CD4-positive, CD25-positive, alpha-beta regulatory T cell (primary cell): ENCODE measurements around the gene TNRC18. TPM values are rescaled to one million over a fixed set of nuclear protein-coding genes. Genes with fewer than 3 reads are reported as not detected.
A peak's percentile ranks its signal among the peaks of the same experiment; 100 is the strongest.

Source experiments
- ATAC-seq, 2 donors: fragments of 150-1000 bp; cut with Tn5 transposase; one replicate each; pipeline ENCODE4 v1.10.0; 2021; ENCODE audit warnings: low read depth in 2 of 2, moderate number of reproducible peaks in 2 of 2, moderate library complexity in 1 of 2
- DNase-seq, 3 donors: peaks; one replicate each; pipeline versions ENCODE4 v3.0.0 to v3.0.0-alpha.2; 2012 to 2022; ENCODE audit warnings: mixed read lengths in 1 of 3
- H3K27ac ChIP-seq: one replicate; pipeline ENCODE4 v1.7.0; 2013; ENCODE audit warnings: mild to moderate bottlenecking, low read length; ENCODE audit not compliant: insufficient read depth, poor library complexity, severe bottlenecking
- H3K27me3 ChIP-seq: one replicate; pipeline ENCODE4 v1.7.0; 2013; ENCODE audit warnings: low read length; ENCODE audit not compliant: control insufficient read depth, insufficient read depth
- H3K36me3 ChIP-seq: one replicate; pipeline ENCODE4 v1.7.0; 2013; ENCODE audit warnings: mild to moderate bottlenecking, low read length, moderate library complexity; ENCODE audit not compliant: control insufficient read depth, insufficient read depth
- H3K4me1 ChIP-seq: 2 replicates; pipeline ENCODE4 v1.7.0; 2013; ENCODE audit warnings: mild to moderate bottlenecking, low read length; ENCODE audit not compliant: insufficient read depth, control insufficient read depth, poor library complexity, severe bottlenecking
- H3K4me3 ChIP-seq: one replicate; pipeline ENCODE4 v1.7.0; 2013; ENCODE audit warnings: low read depth, mild to moderate bottlenecking, low read length, moderate library complexity
- H3K9me3 ChIP-seq, 2 experiments: 1 replicate in 1 of 2; 2 replicates in 1 of 2; pipeline ENCODE4 v1.7.0; 2013; ENCODE audit warnings: low read length in 2 of 2, mild to moderate bottlenecking in 1 of 2, moderate library complexity in 1 of 2; ENCODE audit not compliant: control insufficient read depth in 2 of 2
- H3K27ac Mint-ChIP-seq, 3 donors: one replicate each; pipeline ENCODE4 v1.8.0; 2020 to 2022; ENCODE audit warnings: mild to moderate bottlenecking in 3 of 3, mixed read lengths in 3 of 3, moderate library complexity in 2 of 3
- H3K27me3 Mint-ChIP-seq: one replicate; pipeline ENCODE4 v1.8.0; 2022; ENCODE audit warnings: mild to moderate bottlenecking, mixed read lengths
- H3K36me3 Mint-ChIP-seq: one replicate; pipeline ENCODE4 v1.8.0; 2020; ENCODE audit warnings: mixed read lengths
- H3K4me1 Mint-ChIP-seq, 4 donors: one replicate each; pipeline ENCODE4 v1.8.0; 2020 to 2022; ENCODE audit warnings: mixed read lengths in 4 of 4, mild to moderate bottlenecking in 1 of 4
- H3K4me3 Mint-ChIP-seq, 4 donors: one replicate each; pipeline ENCODE4 v1.8.0; 2020 to 2022; ENCODE audit warnings: mild to moderate bottlenecking in 4 of 4, mixed read lengths in 4 of 4, moderate library complexity in 3 of 4
- H3K9me3 Mint-ChIP-seq, 7 donors: one replicate each; pipeline ENCODE4 v1.8.0; 2020 to 2022; ENCODE audit warnings: mixed read lengths in 7 of 7, mild to moderate bottlenecking in 3 of 7, moderate library complexity in 2 of 7
- polyA plus RNA-seq, 4 donors: library from polyadenylated mRNA; unstranded; fragments of 300-500 nt; fragmentation: Illumina TruSeq; gene quantifications; one replicate each; pipeline ENCODE4 v1.2.3, GENCODE V29; 2021
- total RNA-seq: library from RNA; stranded (reverse); gene quantifications from one replicate; pipeline ENCODE4 v1.2.3, GENCODE V29; 2022

TNRC18 gene
- total and polyA plus RNA-seq, 5 donors from 2014 or later, result 0.17 to 80.1 (median 0.60) TPM

DNA sequence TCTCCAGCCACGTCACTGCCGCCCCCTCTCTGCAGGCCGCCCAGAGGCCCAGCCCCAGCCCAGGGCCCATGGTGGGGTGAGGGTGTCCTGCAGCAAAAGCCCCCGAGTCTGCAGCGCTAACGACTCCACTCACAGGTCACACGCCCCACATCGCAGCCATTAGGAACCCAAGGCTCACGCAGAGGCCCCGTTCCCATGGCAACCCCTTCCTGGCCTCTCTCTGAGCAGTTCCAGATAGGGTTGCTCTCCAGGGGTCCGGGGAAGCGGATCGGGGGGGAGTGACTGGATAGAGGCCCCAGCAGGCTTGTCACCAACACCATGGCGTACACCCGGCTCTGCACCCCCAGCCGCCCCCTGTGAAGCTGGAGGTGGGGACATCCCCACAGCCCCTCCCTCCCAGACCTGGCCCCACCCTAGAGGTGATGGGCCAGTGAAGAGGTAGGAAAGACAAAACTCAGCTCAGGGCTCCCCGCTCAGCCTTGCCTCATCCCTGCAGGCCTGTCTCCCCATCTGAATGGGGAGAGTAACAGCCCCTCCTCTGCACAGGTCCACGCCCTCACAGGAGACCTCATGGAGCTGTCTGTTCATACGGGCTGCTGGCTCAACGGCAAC, 41.2 kb downstream of the TNRC18 start:
- DNase-seq, result no peak
- Mint-ChIP-seq H3K9me3 (no peaks in the 10 kb centered on the region), H3K27me3 (no peaks in the 10 kb centered on the region), H3K4me3 (peak overlapping the region in 2 of 4 donors; percentile 38 to 75), H3K36me3 (peaks cover 7% of the 10 kb centered on the region), H3K27ac (peak overlapping the region in 1 of 3 donors; percentile 65), H3K4me1 (peaks cover 0 to 50% (median 17%) of the 10 kb centered on the region in 4 donors)
- H3K9me3 ChIP-seq, result no peaks in the 10 kb centered on the region
- peaks cover 24% of the 10 kb centered on the region for H3K4me1 ChIP-seq
- no peaks in the 10 kb centered on the region for H3K27me3 ChIP-seq
- H3K27ac ChIP-seq, result no peak overlapping the region
- no peak for ATAC-seq
- H3K36me3 ChIP-seq, result peaks cover 21% of the 10 kb centered on the region
- H3K4me3 ChIP-seq, result no peak overlapping the region

DNA sequence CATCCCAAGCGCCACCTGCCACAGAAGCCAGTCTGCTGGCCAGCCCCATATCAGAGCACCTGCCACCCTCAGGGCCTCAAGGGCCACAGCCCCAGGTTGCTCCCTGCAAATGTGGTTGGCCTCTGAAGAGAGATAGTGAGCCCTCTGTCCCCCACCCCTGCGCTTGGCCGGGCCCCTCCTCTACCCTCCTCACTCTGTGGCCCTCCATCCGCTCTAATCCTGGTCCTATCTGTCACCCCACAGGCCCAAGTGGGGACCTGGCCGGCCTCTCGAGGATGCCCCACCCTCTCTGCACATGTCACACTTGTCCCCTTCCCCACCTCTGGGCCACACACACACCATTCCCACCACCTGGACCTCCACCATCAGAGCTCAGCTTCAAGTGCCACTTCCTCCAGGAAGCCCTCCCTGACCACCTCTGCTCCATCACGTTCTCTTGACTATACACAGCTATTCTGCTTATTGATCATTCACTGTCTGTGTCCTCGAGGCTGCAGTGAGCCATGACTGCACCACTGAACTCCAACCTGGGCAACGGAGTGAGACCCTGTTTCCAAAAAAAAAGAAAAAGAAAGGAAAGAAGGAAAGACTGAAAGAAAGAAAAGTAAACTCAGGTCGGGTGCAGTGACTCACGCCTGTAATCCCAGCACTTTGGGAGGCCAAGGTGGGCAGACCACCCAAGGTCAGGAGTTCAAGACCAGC, 42.4 kb downstream of the TNRC18 start:
- H3K27ac ChIP-seq, result no peak overlapping the region
- DNase-seq (no peak), ATAC-seq (no peak)
- H3K9me3 Mint-ChIP-seq, result no peaks in the 10 kb centered on the region
- peaks cover 0 to 46% (median 16%) of the 10 kb centered on the region in 4 donors for H3K4me1 Mint-ChIP-seq
- peak overlapping the region in 2 of 4 donors; percentile 8 to 47 for H3K4me3 Mint-ChIP-seq
- H3K9me3 ChIP-seq, result no peaks in the 10 kb centered on the region
- H3K27me3 ChIP-seq, result no peaks in the 10 kb centered on the region
- H3K36me3 Mint-ChIP-seq, result peaks cover 3% of the 10 kb centered on the region
- H3K4me3 ChIP-seq, result no peak overlapping the region
- H3K36me3 ChIP-seq, result peaks cover 22% of the 10 kb centered on the region
- H3K27ac Mint-ChIP-seq, result peak overlapping the region in 2 of 3 donors; percentile 10 to 83
- H3K4me1 ChIP-seq, result peaks cover 24% of the 10 kb centered on the region
- H3K27me3 Mint-ChIP-seq, result no peaks in the 10 kb centered on the region

DNA sequence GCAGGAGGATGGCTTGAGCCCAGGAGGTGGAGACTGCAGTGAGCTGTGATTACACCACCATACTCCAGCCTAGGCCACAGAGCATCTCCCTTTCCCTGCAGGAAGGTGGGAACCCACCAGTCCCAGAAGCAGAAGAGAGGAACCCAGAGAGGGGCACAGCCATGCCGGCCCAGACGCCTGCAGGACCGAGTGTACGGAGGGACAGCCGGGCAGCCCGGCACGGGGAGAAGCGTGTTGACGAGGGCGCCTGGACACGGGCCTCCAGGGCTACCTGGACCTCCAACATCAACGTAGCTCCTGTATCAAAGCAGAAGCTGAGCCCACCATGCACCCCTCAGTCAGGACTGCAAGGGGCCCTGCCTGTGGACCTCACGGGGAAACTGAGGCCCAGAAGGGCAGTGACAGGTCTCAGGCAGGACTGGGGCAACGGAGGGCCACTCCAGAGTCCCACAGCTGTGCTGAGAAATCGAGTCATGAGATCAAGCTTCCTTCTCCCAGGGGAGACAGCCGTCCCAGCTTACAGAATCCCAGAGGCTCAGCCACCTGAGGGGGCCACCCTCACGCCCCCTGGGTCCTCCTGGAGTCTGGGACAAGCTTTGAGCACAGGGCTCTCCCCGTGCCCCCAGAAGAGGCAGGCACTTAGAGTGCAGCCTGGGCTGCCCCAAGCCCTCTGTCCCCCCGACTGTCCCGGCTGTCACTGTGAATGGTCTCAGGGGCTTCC, 43.1 kb downstream of the TNRC18 start:
- H3K4me3 ChIP-seq, result no peak overlapping the region
- ATAC-seq, result no peak
- peaks cover 28% of the 10 kb centered on the region for H3K4me1 ChIP-seq
- Mint-ChIP-seq H3K4me1 (peaks cover 0 to 44% (median 19%) of the 10 kb centered on the region in 4 donors), H3K27me3 (no peaks in the 10 kb centered on the region), H3K9me3 (no peaks in the 10 kb centered on the region), H3K36me3 (peaks cover 3% of the 10 kb centered on the region), H3K4me3 (no peak overlapping the region), H3K27ac (peak overlapping the region in 1 of 3 donors; percentile 25)
- no peaks in the 10 kb centered on the region for H3K27me3 ChIP-seq
- peaks cover 27% of the 10 kb centered on the region for H3K36me3 ChIP-seq
- H3K27ac ChIP-seq, result no peak overlapping the region
- no peaks in the 10 kb centered on the region for H3K9me3 ChIP-seq
- DNase-seq, result no peak

DNA sequence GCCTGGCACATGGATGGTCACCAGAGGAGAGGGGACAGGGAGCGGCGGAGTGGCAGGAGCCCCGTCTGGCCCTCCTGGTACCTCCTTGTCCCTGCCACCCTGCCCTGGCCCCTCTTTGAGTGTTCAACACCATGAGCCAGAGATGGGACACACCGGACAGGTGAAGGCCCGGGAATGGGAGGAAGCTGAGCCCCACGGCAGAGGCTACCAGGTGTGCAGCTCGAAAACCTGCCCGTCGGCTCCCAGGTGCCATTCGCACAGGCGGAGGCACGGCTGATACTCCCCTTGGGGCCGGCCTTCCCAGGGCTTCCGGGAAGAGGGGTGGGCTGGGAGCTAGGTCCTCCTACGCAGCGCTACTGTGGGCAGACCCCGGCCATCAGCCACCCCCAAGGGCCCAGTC, 44.1 kb downstream of the TNRC18 start:
- no peak for DNase-seq
- Mint-ChIP-seq H3K36me3 (peaks cover 3% of the 10 kb centered on the region), H3K4me3 (no peak overlapping the region), H3K27ac (no peak overlapping the region), H3K4me1 (peaks cover 0 to 40% (median 18%) of the 10 kb centered on the region in 4 donors), H3K9me3 (peaks cover 0 to 3% (median 0%) of the 10 kb centered on the region in 7 donors), H3K27me3 (no peaks in the 10 kb centered on the region)
- Histone ChIP-seq H3K9me3 (no peaks in the 10 kb centered on the region), H3K27ac (no peak overlapping the region), H3K4me3 (no peak overlapping the region), H3K36me3 (peaks cover 26% of the 10 kb centered on the region), H3K27me3 (no peaks in the 10 kb centered on the region), H3K4me1 (peaks cover 24% of the 10 kb centered on the region)
- no peak for ATAC-seq

DNA sequence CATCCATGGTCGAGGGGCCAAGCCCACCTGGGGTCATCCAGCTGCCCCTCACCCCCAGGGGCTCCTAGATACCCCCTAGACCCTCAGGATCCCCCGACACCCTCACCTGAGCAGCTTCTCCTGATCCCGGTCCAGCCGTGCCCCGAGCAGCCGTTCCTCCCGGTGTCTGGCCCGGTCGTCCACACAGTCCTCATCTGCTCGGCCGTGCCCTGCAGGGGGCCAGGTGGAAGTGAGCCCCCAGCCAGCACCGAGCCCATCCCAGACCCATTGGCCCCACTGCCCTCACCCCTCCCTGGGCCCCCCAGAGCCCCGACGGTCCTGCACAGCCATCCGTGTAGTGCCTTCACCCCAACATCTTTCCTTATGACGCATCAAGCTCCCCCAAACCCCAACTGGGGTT, 45.8 kb downstream of the TNRC18 start:
- no peaks in the 10 kb centered on the region for H3K9me3 ChIP-seq
- H3K27me3 Mint-ChIP-seq, result no peaks in the 10 kb centered on the region
- peaks cover 0 to 23% (median 10%) of the 10 kb centered on the region in 4 donors for H3K4me1 Mint-ChIP-seq
- peak overlapping the region in 1 of 3 donors; percentile 53 for H3K27ac Mint-ChIP-seq
- H3K36me3 Mint-ChIP-seq, result peaks cover 7% of the 10 kb centered on the region
- no peak for ATAC-seq
- no peak overlapping the region for H3K4me3 ChIP-seq
- no peaks in the 10 kb centered on the region for H3K27me3 ChIP-seq
- no peak overlapping the region for H3K27ac ChIP-seq
- peaks cover 12% of the 10 kb centered on the region for H3K4me1 ChIP-seq
- H3K9me3 Mint-ChIP-seq, result peaks cover 0 to 3% (median 0%) of the 10 kb centered on the region in 7 donors
- H3K4me3 Mint-ChIP-seq, result no peak overlapping the region
- H3K36me3 ChIP-seq, result peaks cover 27% of the 10 kb centered on the region
- DNase-seq, result no peak

DNA sequence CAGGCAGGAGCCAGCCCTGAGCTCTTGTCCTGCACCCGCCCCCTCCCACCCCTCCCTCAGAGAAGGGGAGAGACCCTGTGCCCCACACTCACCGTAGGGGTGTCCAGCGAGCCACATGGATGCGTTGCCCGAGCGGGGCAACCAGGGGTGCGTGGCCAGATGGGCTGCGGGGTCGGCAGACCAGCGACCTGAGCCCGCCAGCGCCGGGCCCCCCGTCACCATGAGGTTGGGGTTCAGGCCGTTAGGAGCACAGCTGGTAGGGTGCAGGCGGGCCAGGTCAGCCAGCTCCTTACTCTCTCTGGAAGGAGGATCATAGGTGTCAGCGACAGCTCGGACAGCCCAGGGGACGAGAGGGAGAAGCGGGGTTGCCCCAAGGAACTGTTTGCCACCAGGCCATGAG, 46.4 kb downstream of the TNRC18 start:
- peaks cover 0 to 3% (median 0%) of the 10 kb centered on the region in 7 donors for H3K9me3 Mint-ChIP-seq
- DNase-seq, result no peak
- ATAC-seq, result no peak

DNA sequence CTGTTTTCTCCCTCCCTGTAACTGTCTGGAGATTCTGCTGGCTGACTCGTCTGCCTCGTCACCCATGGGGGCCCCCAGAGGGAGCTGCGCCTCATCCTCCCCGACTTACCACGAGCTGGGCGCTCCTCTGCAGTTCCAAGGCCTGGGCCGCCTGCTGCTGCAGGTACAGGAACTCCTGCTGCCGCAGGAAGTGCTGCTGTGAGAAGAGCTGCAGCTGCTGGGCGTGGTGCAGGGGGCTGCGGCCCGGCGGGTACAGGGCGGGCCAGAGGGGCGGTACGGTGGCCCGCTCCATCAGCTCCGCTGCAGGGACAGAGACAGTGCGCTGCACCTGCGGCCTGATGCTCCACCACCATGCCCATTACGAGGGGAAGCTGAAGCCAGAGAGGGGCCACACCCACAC, 47.7 kb downstream of the TNRC18 start:
- Mint-ChIP-seq H3K27me3 (no peaks in the 10 kb centered on the region), H3K36me3 (peaks cover 7% of the 10 kb centered on the region)
- ATAC-seq, result no peak

More for the DNA sequence above, 46.4 kb downstream of the TNRC18 start:
- peaks cover 7% of the 10 kb centered on the region for H3K36me3 Mint-ChIP-seq
- no peak overlapping the region for H3K4me3 Mint-ChIP-seq
- no peaks in the 10 kb centered on the region for H3K27me3 Mint-ChIP-seq
- H3K27ac Mint-ChIP-seq, result no peak overlapping the region
- Histone ChIP-seq H3K27me3 (no peaks in the 10 kb centered on the region), H3K9me3 (no peaks in the 10 kb centered on the region), H3K27ac (no peak overlapping the region), H3K4me3 (no peak overlapping the region), H3K36me3 (peaks cover 32% of the 10 kb centered on the region), H3K4me1 (peaks cover 8% of the 10 kb centered on the region)
- peaks cover 0 to 20% (median 8%) of the 10 kb centered on the region in 4 donors for H3K4me1 Mint-ChIP-seq

More for the DNA sequence above, 47.7 kb downstream of the TNRC18 start:
- Histone ChIP-seq H3K27ac (no peak overlapping the region), H3K4me1 (peaks cover 5% of the 10 kb centered on the region), H3K4me3 (no peak overlapping the region), H3K27me3 (no peaks in the 10 kb centered on the region), H3K9me3 (no peaks in the 10 kb centered on the region), H3K36me3 (peaks cover 33% of the 10 kb centered on the region)
- Mint-ChIP-seq H3K4me3 (no peak overlapping the region), H3K27ac (peak overlapping the region in 1 of 3 donors; percentile 36), H3K4me1 (peaks cover 0 to 10% (median 3%) of the 10 kb centered on the region in 4 donors), H3K9me3 (peaks cover 0 to 3% (median 0%) of the 10 kb centered on the region in 7 donors)
- no peak for DNase-seq
